Natural killer cell treated with Interleukin-12 subunit alpha and Interleukin-12 subunit beta and Interleukin-15 and Interleukin-18, amount 100 ng/mL, for 72 hours (primary cell): ENCODE data around the gene WDR89. TPM values are rescaled to one million over a fixed set of nuclear protein-coding genes. Genes with fewer than 3 reads are reported as not detected.
"Not testable (repeated sequence)": the region's sequence is repeated elsewhere in the genome, so short reads cannot be mapped to it uniquely, and the experiment has no call there.

Experiments
- ATAC-seq, 2 donors: fragments of 150-1000 bp; cut with Tn5 transposase in 1 of 2; sonication (Bioruptor Pico), chemical (Tn5 transposase) in 1 of 2; 2 replicates each; pipeline ENCODE4 v1.10.0; 2021
- DNase-seq: peaks from one replicate; pipeline ENCODE4 v3.0.0; 2022; ENCODE audit warnings: low spot score
- H3K27ac Mint-ChIP-seq, 2 donors: 1 replicate in 1 of 2; 2 replicates in 1 of 2; pipeline ENCODE4 v1.8.0; 2022; ENCODE audit warnings: mixed read lengths in 2 of 2, mild to moderate bottlenecking in 1 of 2, moderate library complexity in 1 of 2
- H3K27me3 Mint-ChIP-seq, 2 donors: 1 replicate in 1 of 2; 2 replicates in 1 of 2; pipeline ENCODE4 v1.8.0; 2022; ENCODE audit warnings: mixed read lengths in 2 of 2
- H3K36me3 Mint-ChIP-seq: one replicate; pipeline ENCODE4 v1.8.0; 2022; ENCODE audit warnings: mixed read lengths
- H3K4me1 Mint-ChIP-seq, 2 donors: 1 replicate in 1 of 2; 2 replicates in 1 of 2; pipeline ENCODE4 v1.8.0; 2022; ENCODE audit warnings: low read depth in 2 of 2, mixed read lengths in 2 of 2, mild to moderate bottlenecking in 1 of 2
- H3K4me3 Mint-ChIP-seq: one replicate; pipeline ENCODE4 v1.8.0; 2022; ENCODE audit warnings: mixed read lengths
- H3K9me3 Mint-ChIP-seq: 2 replicates; pipeline ENCODE4 v1.8.0; 2022; ENCODE audit warnings: mixed read lengths
- total RNA-seq, 2 donors: library from RNA; stranded (reverse); gene quantifications; one replicate each; pipeline ENCODE4 v1.2.3, GENCODE V29; 2022

Gene WDR89
- total RNA-seq, 2 donors from 2014 or later = 22.3 to 22.7 TPM

DNA sequence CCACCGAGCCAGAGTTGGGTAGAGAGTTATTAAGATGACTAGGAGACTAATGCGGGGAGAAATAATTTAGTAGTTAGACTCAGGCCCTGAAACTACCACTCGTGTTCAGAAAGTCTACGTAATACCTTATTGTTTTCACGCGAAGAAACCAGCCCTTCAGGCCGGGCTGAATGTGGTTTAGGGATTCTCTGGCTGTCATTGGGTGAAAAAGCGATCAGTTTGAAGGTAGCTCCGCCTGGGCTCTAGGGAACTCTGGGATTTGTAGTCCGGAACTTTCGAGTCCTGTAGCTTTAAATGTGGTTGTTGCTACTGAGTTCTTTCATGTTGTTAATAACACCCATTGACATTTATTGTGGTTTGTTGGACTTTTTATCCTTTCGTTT, 549 bp upstream of the WDR89 start:
- Mint-ChIP-seq H3K9me3 (no peaks in the 10 kb centered on the region), H3K36me3 (peaks cover 5% of the 10 kb centered on the region), H3K4me1 (peaks cover 11 to 16% of the 10 kb centered on the region in 2 donors), H3K4me3 (peak overlapping the region; percentile 89), H3K27me3 (no peaks in the 10 kb centered on the region), H3K27ac (peak overlapping the region; percentile 89 to 97)
- ATAC-seq (peak; percentile 80 to 84), DNase-seq (peak; percentile 85)

DNA sequence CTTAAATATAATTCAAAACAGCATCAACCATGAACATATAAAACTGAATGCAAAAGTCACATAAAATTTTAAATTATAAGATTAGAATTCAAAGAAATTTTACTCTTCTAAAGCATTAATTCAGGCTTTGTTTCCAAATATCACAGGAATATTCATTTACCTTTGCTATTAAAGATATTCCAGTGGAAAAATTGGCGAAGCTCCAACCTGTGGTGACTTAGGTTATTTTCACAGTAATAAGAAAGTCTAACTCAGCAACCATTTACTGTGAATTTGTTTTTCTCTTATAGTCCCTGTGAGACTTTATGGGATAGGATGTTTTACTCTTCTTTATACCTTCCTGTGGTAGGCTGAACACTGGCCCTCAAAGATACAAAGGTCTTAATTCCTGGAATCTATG, 3.2 kb downstream of the WDR89 start:
- Mint-ChIP-seq H3K27me3 (no peaks in the 10 kb centered on the region), H3K36me3 (peaks cover 29% of the 10 kb centered on the region), H3K27ac (peak overlapping the region in 1 of 2 donors; percentile 89), H3K9me3 (peaks cover 12% of the 10 kb centered on the region), H3K4me1 (peaks cover 30 to 36% of the 10 kb centered on the region in 2 donors), H3K4me3 (peak overlapping the region; percentile 42)
- DNase-seq = no peak
- no peak for ATAC-seq

DNA sequence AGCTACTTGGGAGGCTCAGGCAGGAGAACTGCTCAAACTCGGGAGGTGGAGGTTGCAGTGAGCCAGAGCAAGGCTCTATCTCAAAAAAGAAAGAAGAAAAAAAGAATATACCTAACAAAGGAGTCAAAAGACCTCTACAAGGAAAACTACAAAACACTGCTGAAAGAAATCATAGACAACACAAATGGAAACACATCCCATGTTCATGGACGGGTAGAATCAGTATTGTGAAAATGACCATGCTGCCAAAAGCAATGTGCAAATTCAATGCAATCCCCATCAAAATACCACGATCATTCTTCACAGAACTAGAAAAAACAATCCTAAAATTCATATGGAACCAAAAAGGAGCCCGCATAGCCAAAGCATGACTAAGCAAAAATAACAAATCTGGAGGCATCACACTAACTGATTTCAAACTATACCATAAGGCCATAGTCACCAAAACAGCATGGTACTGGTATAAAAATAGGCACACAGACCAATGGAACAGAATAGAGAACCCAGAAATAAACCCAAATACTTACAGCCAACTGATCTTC, 5.5 kb downstream of the WDR89 start:
- DNase-seq, H3K4me3 Mint-ChIP-seq, ATAC-seq, H3K27me3 Mint-ChIP-seq: not testable (repeated sequence)
- Mint-ChIP-seq H3K36me3 (peaks cover 29% of the 10 kb centered on the region), H3K27ac (peak overlapping the region in 1 of 2 donors; percentile 29), H3K9me3 (peaks cover 12% of the 10 kb centered on the region), H3K4me1 (peaks cover 30 to 36% of the 10 kb centered on the region in 2 donors)

GRCh38 chr14:63633801-63634200, 7.9 kb downstream of the WDR89 start:
- ATAC-seq (no peak), DNase-seq (no peak)
- H3K9me3 Mint-ChIP-seq = peaks cover 12% of the 10 kb centered on the region
- no peaks in the 10 kb centered on the region for H3K27me3 Mint-ChIP-seq
- H3K4me1 Mint-ChIP-seq = peaks cover 23 to 25% of the 10 kb centered on the region in 2 donors
- no peak overlapping the region for H3K27ac Mint-ChIP-seq
- peaks cover 30% of the 10 kb centered on the region for H3K36me3 Mint-ChIP-seq
- no peak overlapping the region for H3K4me3 Mint-ChIP-seq

GRCh38 chr14:63632932-63633514, 8.6 kb downstream of the WDR89 start:
- H3K4me1 Mint-ChIP-seq = peaks cover 19 to 23% of the 10 kb centered on the region in 2 donors
- peaks cover 12% of the 10 kb centered on the region for H3K9me3 Mint-ChIP-seq
- no peak overlapping the region for H3K27ac Mint-ChIP-seq
- H3K4me3 Mint-ChIP-seq = no peak overlapping the region
- H3K36me3 Mint-ChIP-seq = peaks cover 28% of the 10 kb centered on the region
- ATAC-seq (no peak), DNase-seq (no peak)
- H3K27me3 Mint-ChIP-seq = no peaks in the 10 kb centered on the region

GRCh38 chr14:63624701-63625100, 17.0 kb downstream of the WDR89 start:
- H3K4me1 Mint-ChIP-seq = peaks cover 0 to 11% of the 10 kb centered on the region in 2 donors
- no peaks in the 10 kb centered on the region for H3K9me3 Mint-ChIP-seq
- DNase-seq = no peak
- peaks cover 15% of the 10 kb centered on the region for H3K36me3 Mint-ChIP-seq
- no peak overlapping the region for H3K27ac Mint-ChIP-seq
- no peaks in the 10 kb centered on the region for H3K27me3 Mint-ChIP-seq
- ATAC-seq = no peak
- H3K4me3 Mint-ChIP-seq = no peak overlapping the region

DNA sequence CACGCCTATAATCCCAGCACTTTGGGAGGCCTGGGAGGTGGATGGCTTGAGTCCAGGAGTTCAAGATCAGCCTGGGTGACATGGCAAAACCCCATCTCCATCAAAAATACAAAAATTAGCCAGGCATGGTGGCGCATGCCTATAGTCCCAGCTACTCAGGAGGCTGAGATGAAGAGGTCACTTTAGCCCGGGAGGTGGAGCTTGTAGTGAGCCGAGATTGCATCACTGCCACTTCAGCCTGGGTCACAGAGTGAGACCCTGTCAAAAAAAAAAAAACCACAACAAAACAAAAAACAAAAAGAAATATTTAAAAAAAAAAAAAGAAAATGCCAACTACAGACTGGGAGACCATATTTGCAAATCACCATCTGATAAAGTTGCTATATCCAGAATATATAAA, 17.5 kb downstream of the WDR89 start:
- Mint-ChIP-seq H3K36me3 (peaks cover 12% of the 10 kb centered on the region), H3K27me3 (no peaks in the 10 kb centered on the region), H3K9me3 (no peaks in the 10 kb centered on the region), H3K4me1 (peaks cover 0 to 7% of the 10 kb centered on the region in 2 donors), H3K27ac (no peak overlapping the region), H3K4me3 (no peak overlapping the region)
- DNase-seq (no peak), ATAC-seq (no peak)

DNA sequence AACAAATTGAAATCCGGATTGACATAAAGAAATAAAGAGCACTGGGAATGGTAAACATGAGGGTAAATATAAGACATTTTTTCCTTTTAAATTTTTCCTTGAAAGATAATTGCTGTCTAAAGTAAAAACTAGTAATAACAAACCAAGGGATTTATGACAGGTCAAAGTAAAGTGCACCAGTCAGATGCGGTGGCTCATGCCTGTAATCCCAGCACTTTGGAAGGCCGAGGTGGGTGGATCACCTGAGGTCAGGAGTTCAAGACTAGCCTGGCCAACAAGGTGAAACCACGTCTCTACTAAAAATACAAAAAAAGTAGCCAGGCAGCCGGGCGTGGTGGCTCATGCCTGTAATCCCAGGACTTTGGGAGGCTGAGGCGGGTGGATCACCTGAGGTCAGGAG, 19.7 kb downstream of the WDR89 start:
- H3K27me3 Mint-ChIP-seq, H3K9me3 Mint-ChIP-seq, H3K4me3 Mint-ChIP-seq, ATAC-seq, DNase-seq: not testable (repeated sequence)
- Mint-ChIP-seq H3K27ac (peak overlapping the region in 1 of 2 donors; percentile 16), H3K36me3 (peaks cover 18% of the 10 kb centered on the region), H3K4me1 (peaks cover 5 to 12% of the 10 kb centered on the region in 2 donors)

- H3K36me3 Mint-ChIP-seq = peaks cover 6% of the 10 kb centered on the region
- peaks cover 23 to 28% of the 10 kb centered on the region in 2 donors for H3K4me1 Mint-ChIP-seq
- no peak for ATAC-seq
- H3K9me3 Mint-ChIP-seq = no peaks in the 10 kb centered on the region
- H3K27ac Mint-ChIP-seq = peak overlapping the region in 1 of 2 donors; percentile 37
- H3K4me3 Mint-ChIP-seq = no peak overlapping the region
- no peaks in the 10 kb centered on the region for H3K27me3 Mint-ChIP-seq
- no peak for DNase-seq
Observed at GRCh38 chr14:63616015-63616414, 25.7 kb downstream of the WDR89 start.

DNA sequence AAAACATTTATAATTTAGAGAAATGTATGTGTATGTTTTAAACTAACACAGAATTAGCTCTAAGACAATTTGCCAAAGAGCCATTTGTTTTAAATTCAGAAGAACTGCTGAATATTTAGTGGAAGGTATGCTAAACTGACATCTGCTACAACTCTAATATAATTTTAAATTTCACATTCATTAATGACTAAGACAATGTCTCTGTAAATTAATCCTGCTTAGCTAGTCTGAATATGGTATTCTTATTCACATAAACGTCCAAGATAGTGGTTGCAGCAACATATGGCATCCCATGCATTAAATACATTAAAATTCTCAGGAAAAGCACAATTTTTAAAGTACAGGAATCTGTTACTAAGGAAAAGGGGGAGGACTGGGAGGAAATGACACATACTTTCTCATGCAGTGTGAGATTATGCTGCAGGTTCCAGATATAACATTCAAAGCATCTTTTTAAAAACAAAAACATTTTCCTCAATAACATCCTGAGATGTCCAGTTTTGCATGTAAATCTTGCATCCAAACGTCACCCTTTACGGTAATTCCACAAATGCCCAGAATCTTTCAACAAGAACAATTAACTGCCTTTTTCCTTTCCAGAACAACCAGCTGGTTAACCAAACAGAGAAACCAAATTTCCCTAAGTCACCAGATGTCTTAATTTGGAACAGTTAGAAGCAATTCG, 26.9 kb downstream of the WDR89 start:
- ATAC-seq = no peak
- Mint-ChIP-seq H3K36me3 (peaks cover 6% of the 10 kb centered on the region), H3K4me3 (no peak overlapping the region), H3K27me3 (no peaks in the 10 kb centered on the region), H3K4me1 (peaks cover 23 to 28% of the 10 kb centered on the region in 2 donors), H3K9me3 (no peaks in the 10 kb centered on the region), H3K27ac (no peak overlapping the region)
- no peak for DNase-seq

GRCh38 chr14:63611078-63611477, 30.6 kb downstream of the WDR89 start:
- DNase-seq = no peak
- Mint-ChIP-seq H3K4me1 (peaks cover 17% of the 10 kb centered on the region in 2 donors), H3K36me3 (no peaks in the 10 kb centered on the region), H3K4me3 (no peak overlapping the region), H3K27ac (no peak overlapping the region), H3K9me3 (no peaks in the 10 kb centered on the region), H3K27me3 (no peaks in the 10 kb centered on the region)
- ATAC-seq = no peak

DNA sequence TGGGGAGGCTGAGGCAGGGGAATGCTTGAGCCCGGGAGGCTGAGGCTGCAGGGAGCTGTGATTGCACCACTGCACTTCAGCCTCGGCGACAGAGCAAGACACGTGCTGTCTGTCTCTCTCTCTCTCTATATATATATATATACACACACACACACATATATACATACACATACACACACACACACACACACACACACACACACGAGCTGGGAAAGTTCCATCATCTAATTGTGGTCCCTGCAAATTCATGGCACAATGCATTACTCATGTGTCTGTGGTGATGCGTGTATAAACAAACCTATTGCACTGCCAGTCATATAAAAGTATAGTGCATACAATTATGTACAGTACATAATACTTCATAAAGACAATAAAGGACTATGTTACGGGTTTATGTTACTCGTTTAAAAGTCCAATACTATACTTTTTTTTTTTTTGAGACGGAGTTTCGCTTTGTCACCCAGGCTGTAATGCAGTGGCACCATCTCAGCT, 36.6 kb downstream of the WDR89 start:
- peaks cover 6% of the 10 kb centered on the region for H3K36me3 Mint-ChIP-seq
- H3K4me3 Mint-ChIP-seq = no peak overlapping the region
- no peak for ATAC-seq
- no peak for DNase-seq
- peaks cover 4 to 13% of the 10 kb centered on the region in 2 donors for H3K4me1 Mint-ChIP-seq
- no peaks in the 10 kb centered on the region for H3K27me3 Mint-ChIP-seq
- H3K27ac Mint-ChIP-seq = no peak overlapping the region
- no peaks in the 10 kb centered on the region for H3K9me3 Mint-ChIP-seq

- Mint-ChIP-seq H3K4me1 (peaks cover 4 to 13% of the 10 kb centered on the region in 2 donors), H3K9me3 (no peaks in the 10 kb centered on the region), H3K27me3 (no peaks in the 10 kb centered on the region), H3K27ac (no peak overlapping the region), H3K4me3 (no peak overlapping the region), H3K36me3 (peaks cover 6% of the 10 kb centered on the region)
- ATAC-seq (no peak), DNase-seq (no peak)
Observed at GRCh38 chr14:63604626-63605025, 37.0 kb downstream of the WDR89 start.

GRCh38 chr14:63603749-63604277, 37.9 kb downstream of the WDR89 start:
- H3K9me3 Mint-ChIP-seq = no peaks in the 10 kb centered on the region
- no peaks in the 10 kb centered on the region for H3K27me3 Mint-ChIP-seq
- H3K36me3 Mint-ChIP-seq = peaks cover 11% of the 10 kb centered on the region
- no peak overlapping the region for H3K4me3 Mint-ChIP-seq
- DNase-seq (no peak), ATAC-seq (no peak)
- no peak overlapping the region for H3K27ac Mint-ChIP-seq
- peaks cover 4 to 12% of the 10 kb centered on the region in 2 donors for H3K4me1 Mint-ChIP-seq
